HepG2 (cell line): ENCODE data around the gene ABCA4. TPM values are rescaled to one million over a fixed set of nuclear protein-coding genes. Genes with fewer than 3 reads are reported as not detected.

Experiments
- AGO2 ChIP-seq: fragments of 200-400 bp; formaldehyde crosslinking; optimal IDR thresholded peaks from 2 replicates; pipeline ENCODE3; 2017; ENCODE audit warnings: mild to moderate bottlenecking, low read depth, low read length, moderate library complexity
- GATAD1 ChIP-seq: IDR thresholded peaks from 2 replicates; pipeline ENCODE4 v1.6.1; 2016; ENCODE audit warnings: missing genetic modification reagents, missing compliant biosample characterization
- IRF9 ChIP-seq: sonication (generic); formaldehyde crosslinking; IDR thresholded peaks from 2 replicates; pipeline ENCODE4 v1.8.0; 2022; ENCODE audit warnings: missing genetic modification reagents, mild to moderate bottlenecking, borderline replicate concordance
- JUND ChIP-seq: sonication (generic); formaldehyde crosslinking; IDR thresholded peaks from 2 replicates; pipeline ENCODE4 v1.8.0; 2022; ENCODE audit warnings: mild to moderate bottlenecking, missing genetic modification reagents
- MXI1 ChIP-seq: IDR thresholded peaks from 3 replicates; pipeline ENCODE4 v1.6.1; 2012; ENCODE audit warnings: low read depth, low read length, inconsistent platforms, borderline replicate concordance
- NPAS2 ChIP-seq: sonication (generic); formaldehyde crosslinking; IDR thresholded peaks from 2 replicates; pipeline ENCODE4 v1.8.0; 2022; ENCODE audit warnings: mild to moderate bottlenecking, missing genetic modification reagents, borderline replicate concordance
- PLRG1 ChIP-seq: fragments of 450-650 bp; conservative IDR thresholded peaks from 2 replicates; pipeline ENCODE4 v1.6.1; 2016
- RELA ChIP-seq: sonication (generic); formaldehyde crosslinking; IDR thresholded peaks from 2 replicates; pipeline ENCODE4 v1.4.0; 2020; ENCODE audit warnings: missing genetic modification reagents
- SALL2 ChIP-seq: sonication (generic); formaldehyde crosslinking; IDR thresholded peaks from 2 replicates; pipeline ENCODE4 v1.8.1; 2023; ENCODE audit warnings: mild to moderate bottlenecking, missing genetic modification reagents, inconsistent platforms
- SOX5 ChIP-seq: IDR thresholded peaks from 2 replicates; pipeline ENCODE4 v1.6.1; 2016; ENCODE audit warnings: borderline replicate concordance
- TEAD3 ChIP-seq: optimal IDR thresholded peaks from 2 replicates; pipeline ENCODE3; 2016; ENCODE audit warnings: borderline replicate concordance
- TFDP1 ChIP-seq: IDR thresholded peaks from 2 replicates; pipeline ENCODE4 v1.6.1; 2016; ENCODE audit warnings: missing compliant biosample characterization, missing genetic modification reagents, borderline replicate concordance
- THRA ChIP-seq: sonication (generic); formaldehyde crosslinking; IDR thresholded peaks from 2 replicates; pipeline ENCODE4 v1.4.0; 2020; ENCODE audit warnings: missing genetic modification reagents, borderline replicate concordance
- U2AF1 ChIP-seq: fragments of 200-400 bp; formaldehyde crosslinking; optimal IDR thresholded peaks from 2 replicates; pipeline ENCODE3; 2017; ENCODE audit warnings: mild to moderate bottlenecking, low read depth, low read length
- ZBTB21 ChIP-seq: sonication (generic); formaldehyde crosslinking; IDR thresholded peaks from 2 replicates; pipeline ENCODE4 v1.4.0; 2020; ENCODE audit warnings: missing genetic modification reagents
- ZFP37 ChIP-seq: sonication (generic); formaldehyde crosslinking; IDR thresholded peaks from 2 replicates; pipeline ENCODE4 v1.4.0; 2020; ENCODE audit warnings: missing genetic modification reagents, borderline replicate concordance
- ZNF44 ChIP-seq: sonication (generic); formaldehyde crosslinking; IDR thresholded peaks from 2 replicates; pipeline ENCODE4 v1.5.1; 2020; ENCODE audit warnings: mild to moderate bottlenecking, missing genetic modification reagents
- ZNF468 ChIP-seq: sonication (generic); formaldehyde crosslinking; IDR thresholded peaks from 2 replicates; pipeline ENCODE4 v1.8.0; 2022; ENCODE audit warnings: mild to moderate bottlenecking, moderate library complexity, missing genetic modification reagents
- ZNF496 ChIP-seq: sonication (generic); formaldehyde crosslinking; IDR thresholded peaks from 2 replicates; pipeline ENCODE4 v1.8.1; 2023; ENCODE audit warnings: mild to moderate bottlenecking, moderate library complexity, missing genetic modification reagents; ENCODE audit not compliant: insufficient replicate concordance
- ZNF644 ChIP-seq: IDR thresholded peaks from 2 replicates; pipeline ENCODE4 v1.6.1; 2016; ENCODE audit warnings: low read depth
- ZNF749 ChIP-seq: sonication (generic); formaldehyde crosslinking; IDR thresholded peaks from 2 replicates; pipeline ENCODE4 v1.8.0; 2022; ENCODE audit warnings: mild to moderate bottlenecking, missing genetic modification reagents, moderate library complexity, borderline replicate concordance
- ZSCAN31 ChIP-seq: sonication (generic); formaldehyde crosslinking; IDR thresholded peaks from 2 replicates; pipeline ENCODE4 v1.5.0; 2020; ENCODE audit warnings: low read depth, mild to moderate bottlenecking, missing genetic modification reagents
- polyA plus RNA-seq, 8 experiments: library from polyadenylated mRNA; depleted of rRNA in 3 of 8; stranded (reverse) in 7 of 8; unstranded in 1 of 8; fragments of >200 nt; fragmentation: Illumina TruSeq in 4 of 8; extraction: Trizol in 4 of 8; gene quantifications; 2 replicates each; pipeline versions ENCODE4 v1.2.1 to v1.2.3, GENCODE V29; 2011 to 2016; ENCODE audit warnings: low read depth in 4 of 8, missing spikeins in 1 of 8, mixed read lengths in 1 of 8; ENCODE audit not compliant: insufficient read depth in 1 of 8
- total RNA-seq, 5 experiments: library from RNA; depleted of rRNA; stranded (reverse); fragments of >200 nt; fragmentation: Illumina TruSeq; extraction: Trizol; gene quantifications; 2 replicates each; pipeline ENCODE4 v1.2.3, GENCODE V29; 2016; ENCODE audit warnings: low read depth in 1 of 5

ABCA4 gene
- total and polyA plus RNA-seq, 2 of the 13 experiments (the other 11 are each of a cell fraction or from before 2014, with no cell fraction given), result 0.24 to 0.67 TPM

- TF ChIP-seq ZNF468 (CRISPR knock-in tag) (no peak), GATAD1 (CRISPR knock-in tag) (0 out of 2 replicates have a peak, but pooled peaks have one; percentile 26), ZSCAN31 (CRISPR knock-in tag) (no peak; the same call in 1 of the 2 replicates), ZNF644 (CRISPR knock-in tag) (peak; percentile 11; the same call in 1 of the 2 replicates), ZFP37 (CRISPR knock-in tag) (no peak), SOX5 (peak; percentile 52; the same call in 1 of the 2 replicates), THRA (CRISPR knock-in tag) (no peak; the same call in 1 of the 2 replicates), ZNF749 (CRISPR knock-in tag) (no peak), TFDP1 (CRISPR knock-in tag) (no peak), AGO2 (no peak), IRF9 (CRISPR knock-in tag) (peak; percentile 29; the same call in 1 of the 2 replicates), TEAD3 (CRISPR knock-in tag) (peak; percentile 97), RELA (CRISPR knock-in tag) (no peak), ZNF44 (CRISPR knock-in tag) (no peak), NPAS2 (CRISPR knock-in tag) (no peak), ZNF496 (CRISPR knock-in tag) (no peak), SALL2 (CRISPR knock-in tag) (no peak), MXI1 (no peak; the same call in 2 of the 3 replicates), JUND (CRISPR knock-in tag) (no peak), U2AF1 (no peak), ZBTB21 (CRISPR knock-in tag) (no peak), PLRG1 (no peak)
These were observed 59.2 kb downstream of the ABCA4 start (continued) for GRCh38 chr1:94061513-94062443.
